22Rv1 (cell line): ENCODE results near the gene XPNPEP1.

Source experiments
- CTCF ChIP-seq: fragments of 450-650 bp; IDR thresholded peaks from 2 replicates; pipeline ENCODE4 v1.5.1; 2017; ENCODE audit warnings: mild to moderate bottlenecking
- ZFX ChIP-seq: fragments of 450-650 bp; IDR thresholded peaks from 2 replicates; pipeline ENCODE4 v1.6.1; 2017; ENCODE audit warnings: antibody characterized with exemption, borderline replicate concordance

GRCh38 chr10:109968953-109969759, 45.8 kb upstream of the XPNPEP1 start:
- no peak for TF ChIP-seq CTCF
- no peak for TF ChIP-seq ZFX
